ENCODE results near the gene MEI4.

GRCh38 chr6:77650098-77650663 lies 2.7 kb upstream of the MEI4 start:
- TF ChIP-seq CTCF (IDR thresholded peaks at IDR 0.05) (no peak), POLR2A (IDR thresholded peaks at IDR 0.05) (no peak)

Data from prostate gland (tissue), 2 donors.